NCI-H748 (cell line): ENCODE measurements around the gene PAK4.
"Not testable (repeated sequence)": the region's sequence is repeated elsewhere in the genome, so short reads cannot be mapped to it uniquely, and the experiment has no call there.

Source experiments
- DNase-seq: peaks from one replicate; lab custom pipeline; 2025; ENCODE audit not compliant: unreplicated experiment; lab: John Stamatoyannopoulos, UW

PAK4 gene

GRCh38 chr19:39202998-39203355 is 77.4 kb downstream of the PAK4 start:
- no peak for DNase-seq

- no peak for DNase-seq
Observed at GRCh38 chr19:39203372-39204341, 78.1 kb downstream of the PAK4 start, which contains the start of gene SYCN. TSS of gene SYCN (minus strand) at chr19:39204263. CDS start at chr19:39204254, 9 bp downstream.

GRCh38 chr19:39205449-39205764 is 79.8 kb downstream of the PAK4 start:
- DNase-seq: no peak

- DNase-seq: no peak
Observed at GRCh38 chr19:39206122-39206521, 80.5 kb downstream of the PAK4 start.

GRCh38 chr19:39207293-39207836 is 81.8 kb downstream of the PAK4 start:
- DNase-seq: no peak

GRCh38 chr19:39208175-39208795 is 82.7 kb downstream of the PAK4 start:
- no peak for DNase-seq

GRCh38 chr19:39209196-39209595 is 83.6 kb downstream of the PAK4 start:
- no peak for DNase-seq

GRCh38 chr19:39211731-39212374 is 86.3 kb downstream of the PAK4 start:
- no peak for DNase-seq

- DNase-seq: peak; percentile 46
Observed at GRCh38 chr19:39212375-39212742, 86.8 kb downstream of the PAK4 start.

GRCh38 chr19:39215323-39215722 is 89.7 kb downstream of the PAK4 start:
- not testable (repeated sequence) for DNase-seq

- no peak for DNase-seq
Observed at GRCh38 chr19:39217094-39217493, 91.5 kb downstream of the PAK4 start.

GRCh38 chr19:39218230-39219007 is 92.8 kb downstream of the PAK4 start:
- DNase-seq: peak; percentile 71

GRCh38 chr19:39219108-39219507 is 93.5 kb downstream of the PAK4 start:
- DNase-seq: not testable (repeated sequence)

- DNase-seq: no peak
Observed at GRCh38 chr19:39223703-39224279, 98.2 kb downstream of the PAK4 start.

GRCh38 chr19:39224910-39225309 is 99.3 kb downstream of the PAK4 start:
- DNase-seq: no peak
